ENCODE results near the gene TRAF3IP1. TPM values are rescaled to one million over a fixed set of nuclear protein-coding genes. Genes with fewer than 3 reads are reported as not detected.

The TRAF3IP1 gene
- total RNA-seq, 2 experiments from 2014 or later = 5.1 to 6.9 TPM

DNA sequence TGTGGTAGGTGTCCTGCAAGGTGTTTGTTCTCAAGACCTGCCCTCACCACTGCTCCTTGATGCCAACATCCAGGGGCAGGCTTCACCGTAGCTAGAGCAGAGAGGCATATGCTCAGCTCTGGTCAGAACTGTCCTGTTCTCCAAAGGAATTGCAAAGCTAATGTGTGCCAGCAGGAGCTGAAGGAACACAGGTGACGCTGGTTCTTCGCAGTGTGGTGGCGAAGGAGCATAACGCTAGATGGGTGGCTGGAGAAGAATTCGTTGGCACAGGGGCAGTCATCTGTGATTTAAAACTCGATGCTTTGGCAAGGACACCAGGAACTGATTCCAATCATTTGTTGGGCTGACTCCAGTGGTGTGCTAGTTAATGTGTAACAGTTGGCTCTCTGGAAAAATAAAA, 20.5 kb upstream of the TRAF3IP1 start:
- Histone ChIP-seq H3K27ac (ENCODE audit: low read depth in 1 of 2, low read length in 2 of 2) (no peak overlapping the region), H3K36me3 (ENCODE audit: insufficient read depth, low read length) (no peaks in the 10 kb centered on the region), H3K9me3 (ENCODE audit: control insufficient read depth in 1 of 2, insufficient read depth in 1 of 2, low read length in 2 of 2) (no peaks in the 10 kb centered on the region), H3K27me3 (ENCODE audit: control insufficient read depth in 1 of 2, insufficient read depth in 2 of 2, low read length in 2 of 2) (no peaks in the 10 kb centered on the region), H3K4me3 (ENCODE audit: low read length) (no peak overlapping the region), H3K4me1 (ENCODE audit: insufficient read depth, low read length) (no peaks in the 10 kb centered on the region)
- ChIA-PET CTCF (interaction anchor here (1.2 kb wide), 1 partner anchor 37 kb away, joined by 3 read pairs; no protein-coding TSS in a partner anchor), POLR2A (interaction anchor here (1.1 kb wide), 1 partner anchor 11 kb away, joined by 4 read pairs; no protein-coding TSS in a partner anchor)
- intact Hi-C loops (cut with DNase I, micrococcal nuclease) = no loop called here
- Mint-ChIP-seq H3K9me3 (no peaks in the 10 kb centered on the region), H3K27ac (no peak overlapping the region), H3K4me1 (ENCODE audit: low read depth) (no peaks in the 10 kb centered on the region), H3K27me3 (peaks cover 5% of the 10 kb centered on the region), H3K4me3 (no peak overlapping the region), H3K36me3 (ENCODE audit: low read depth) (no peaks in the 10 kb centered on the region)
- ATAC-seq (ENCODE audit: poor library complexity) (no peak), DNase-seq (no peak)
- TF ChIP-seq, protein P1, sequence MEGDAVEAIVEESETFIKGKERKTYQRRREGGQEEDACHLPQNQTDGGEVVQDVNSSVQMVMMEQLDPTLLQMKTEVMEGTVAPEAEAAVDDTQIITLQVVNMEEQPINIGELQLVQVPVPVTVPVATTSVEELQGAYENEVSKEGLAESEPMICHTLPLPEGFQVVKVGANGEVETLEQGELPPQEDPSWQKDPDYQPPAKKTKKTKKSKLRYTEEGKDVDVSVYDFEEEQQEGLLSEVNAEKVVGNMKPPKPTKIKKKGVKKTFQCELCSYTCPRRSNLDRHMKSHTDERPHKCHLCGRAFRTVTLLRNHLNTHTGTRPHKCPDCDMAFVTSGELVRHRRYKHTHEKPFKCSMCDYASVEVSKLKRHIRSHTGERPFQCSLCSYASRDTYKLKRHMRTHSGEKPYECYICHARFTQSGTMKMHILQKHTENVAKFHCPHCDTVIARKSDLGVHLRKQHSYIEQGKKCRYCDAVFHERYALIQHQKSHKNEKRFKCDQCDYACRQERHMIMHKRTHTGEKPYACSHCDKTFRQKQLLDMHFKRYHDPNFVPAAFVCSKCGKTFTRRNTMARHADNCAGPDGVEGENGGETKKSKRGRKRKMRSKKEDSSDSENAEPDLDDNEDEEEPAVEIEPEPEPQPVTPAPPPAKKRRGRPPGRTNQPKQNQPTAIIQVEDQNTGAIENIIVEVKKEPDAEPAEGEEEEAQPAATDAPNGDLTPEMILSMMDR (IDR thresholded peaks at IDR 0.05) = no peak

DNA sequence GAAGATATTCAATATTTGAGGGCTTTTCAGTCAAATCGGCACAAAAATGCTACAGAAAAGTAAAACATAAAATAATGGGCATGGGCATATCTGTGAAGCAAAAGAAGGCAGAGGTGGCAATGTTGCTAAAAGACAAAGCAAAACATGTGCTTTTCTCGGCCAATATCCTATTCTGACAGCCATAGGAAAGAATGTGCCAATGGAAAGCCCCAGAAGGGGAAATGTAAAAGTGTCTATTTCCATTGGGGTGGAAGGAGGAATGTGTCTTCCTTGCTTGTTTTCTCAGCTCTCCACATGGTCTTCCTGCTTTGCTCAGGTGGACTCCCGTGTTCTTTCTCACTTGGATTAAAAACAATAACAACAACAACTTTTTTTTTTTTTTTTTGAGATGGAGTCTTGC, 18.2 kb upstream of the TRAF3IP1 start:
- Mint-ChIP-seq H3K27ac (no peak overlapping the region), H3K9me3 (no peaks in the 10 kb centered on the region), H3K27me3 (peaks cover 5% of the 10 kb centered on the region), H3K36me3 (ENCODE audit: low read depth) (no peaks in the 10 kb centered on the region), H3K4me3 (no peak overlapping the region), H3K4me1 (ENCODE audit: low read depth) (no peaks in the 10 kb centered on the region)
- DNase-seq (no peak), ATAC-seq (ENCODE audit: poor library complexity) (no peak)
- TF ChIP-seq, protein P1 (IDR thresholded peaks at IDR 0.05) = no peak
- Histone ChIP-seq H3K9me3 (ENCODE audit: control insufficient read depth in 1 of 2, insufficient read depth in 1 of 2, low read length in 2 of 2) (no peaks in the 10 kb centered on the region), H3K4me3 (ENCODE audit: low read length) (no peak overlapping the region), H3K27me3 (ENCODE audit: control insufficient read depth in 1 of 2, insufficient read depth in 2 of 2, low read length in 2 of 2) (no peaks in the 10 kb centered on the region), H3K36me3 (ENCODE audit: insufficient read depth, low read length) (no peaks in the 10 kb centered on the region), H3K27ac (ENCODE audit: low read depth in 1 of 2, low read length in 2 of 2) (no peak overlapping the region), H3K4me1 (ENCODE audit: insufficient read depth, low read length) (no peaks in the 10 kb centered on the region)
- intact Hi-C loops (cut with DNase I, micrococcal nuclease) = no loop called here
- ChIA-PET CTCF (no interaction called here), POLR2A (no interaction called here)

DNA sequence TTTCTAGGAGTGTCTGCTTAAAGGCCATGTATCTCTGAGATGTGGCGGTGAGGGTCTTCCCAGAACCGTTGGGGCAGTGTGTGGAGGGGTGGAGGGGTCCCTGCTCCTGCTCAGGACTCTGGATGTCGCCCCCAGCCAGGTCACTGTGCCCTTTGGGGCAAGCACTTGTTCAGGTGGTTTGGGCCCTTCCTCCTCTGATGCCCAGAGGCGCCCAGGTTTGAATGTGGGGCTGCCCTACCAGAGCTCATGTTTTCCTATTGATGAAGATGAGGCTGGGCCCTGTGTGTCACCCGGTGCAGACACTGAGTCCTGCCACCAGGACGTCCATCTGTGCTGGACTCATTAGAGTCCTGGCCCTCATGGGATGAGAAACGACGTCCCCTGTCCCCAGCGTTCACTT, 17.6 kb upstream of the TRAF3IP1 start:
- no peak overlapping the region for H3K27ac ChIP-seq (ENCODE audit: low read depth in 1 of 2, low read length in 2 of 2)
- H3K27me3 ChIP-seq (ENCODE audit: control insufficient read depth in 1 of 2, insufficient read depth in 2 of 2, low read length in 2 of 2) = no peaks in the 10 kb centered on the region
- CTCF ChIA-PET = interaction anchor here (0.6 kb wide), 1 partner anchor 1731 kb away, joined by 5 read pairs; no protein-coding TSS in a partner anchor
- no peaks in the 10 kb centered on the region for H3K36me3 ChIP-seq (ENCODE audit: insufficient read depth, low read length)
- Mint-ChIP-seq H3K36me3 (ENCODE audit: low read depth) (no peaks in the 10 kb centered on the region), H3K9me3 (no peaks in the 10 kb centered on the region), H3K27ac (no peak overlapping the region), H3K27me3 (peaks cover 5% of the 10 kb centered on the region), H3K4me3 (no peak overlapping the region), H3K4me1 (ENCODE audit: low read depth) (no peaks in the 10 kb centered on the region)
- intact Hi-C loops (cut with DNase I, micrococcal nuclease) = no loop called here
- no peak for ATAC-seq (ENCODE audit: poor library complexity)
- no peaks in the 10 kb centered on the region for H3K4me1 ChIP-seq (ENCODE audit: insufficient read depth, low read length)
- POLR2A ChIA-PET = no interaction called here
- TF ChIP-seq, protein P1 (IDR thresholded peaks at IDR 0.05) = no peak
- no peak overlapping the region for H3K4me3 ChIP-seq (ENCODE audit: low read length)
- H3K9me3 ChIP-seq (ENCODE audit: control insufficient read depth in 1 of 2, insufficient read depth in 1 of 2, low read length in 2 of 2) = no peaks in the 10 kb centered on the region
- DNase-seq = no peak

Measured in CD4-positive, alpha-beta T cell (primary cell).